NT2/D1 (cell line): ENCODE data around the gene PARD3.
"Not testable (repeated sequence)": the region's sequence is repeated elsewhere in the genome, so short reads cannot be mapped to it uniquely, and the experiment has no call there.

Experiments used
- DNase-seq: peaks from one replicate; pipeline ENCODE4 v3.0.0-alpha.2; 2011; ENCODE audit warnings: low read depth, low spot score
- H3K27me3 ChIP-seq: 2 replicates; pipeline ENCODE4 v1.6.0; 2011; ENCODE audit warnings: mild to moderate bottlenecking; ENCODE audit not compliant: insufficient read length, insufficient read depth
- H3K36me3 ChIP-seq: 2 replicates; pipeline ENCODE4 v1.6.1; 2011; ENCODE audit warnings: mild to moderate bottlenecking, low read length, mixed read lengths; ENCODE audit not compliant: insufficient read depth, insufficient read length
- H3K4me1 ChIP-seq: 2 replicates; pipeline ENCODE4 v1.5.1; 2011; ENCODE audit not compliant: insufficient read depth, insufficient read length
- H3K4me3 ChIP-seq: 2 replicates; pipeline ENCODE4 v1.5.1; 2011; ENCODE audit warnings: low read depth; ENCODE audit not compliant: insufficient read length
- H3K9ac ChIP-seq: 2 replicates; pipeline ENCODE4 v1.6.0; 2011; ENCODE audit warnings: low read depth; ENCODE audit not compliant: insufficient read length
- H3K9me3 ChIP-seq: 2 replicates; pipeline ENCODE4 v1.5.1; 2011; ENCODE audit warnings: mild to moderate bottlenecking, low read length; ENCODE audit not compliant: insufficient read depth
- SUZ12 ChIP-seq: IDR thresholded peaks from 2 replicates; pipeline ENCODE4 v1.6.1; 2011; ENCODE audit not compliant: insufficient read length, insufficient read depth; ENCODE audit errors: extremely low read depth
- YY1 ChIP-seq: IDR thresholded peaks from 2 replicates; pipeline ENCODE4 v1.6.1; 2011; ENCODE audit not compliant: insufficient read length, insufficient read depth
- ZNF274 ChIP-seq: IDR thresholded peaks from 2 replicates; pipeline ENCODE4 v1.6.1; 2011; ENCODE audit warnings: mild to moderate bottlenecking, low read depth, low read length

PARD3 gene

GRCh38 chr10:34434119-34434594, 380.9 kb downstream of the PARD3 start:
- no peaks in the 10 kb centered on the region for H3K36me3 ChIP-seq
- H3K27me3 ChIP-seq, result no peaks in the 10 kb centered on the region
- no peaks in the 10 kb centered on the region for H3K4me1 ChIP-seq
- no peaks in the 10 kb centered on the region for H3K9me3 ChIP-seq
- H3K9ac ChIP-seq, result no peak overlapping the region
- DNase-seq, result no peak
- H3K4me3 ChIP-seq, result no peak overlapping the region
- TF ChIP-seq YY1 (no peak), ZNF274 (no peak), SUZ12 (no peak)

DNA sequence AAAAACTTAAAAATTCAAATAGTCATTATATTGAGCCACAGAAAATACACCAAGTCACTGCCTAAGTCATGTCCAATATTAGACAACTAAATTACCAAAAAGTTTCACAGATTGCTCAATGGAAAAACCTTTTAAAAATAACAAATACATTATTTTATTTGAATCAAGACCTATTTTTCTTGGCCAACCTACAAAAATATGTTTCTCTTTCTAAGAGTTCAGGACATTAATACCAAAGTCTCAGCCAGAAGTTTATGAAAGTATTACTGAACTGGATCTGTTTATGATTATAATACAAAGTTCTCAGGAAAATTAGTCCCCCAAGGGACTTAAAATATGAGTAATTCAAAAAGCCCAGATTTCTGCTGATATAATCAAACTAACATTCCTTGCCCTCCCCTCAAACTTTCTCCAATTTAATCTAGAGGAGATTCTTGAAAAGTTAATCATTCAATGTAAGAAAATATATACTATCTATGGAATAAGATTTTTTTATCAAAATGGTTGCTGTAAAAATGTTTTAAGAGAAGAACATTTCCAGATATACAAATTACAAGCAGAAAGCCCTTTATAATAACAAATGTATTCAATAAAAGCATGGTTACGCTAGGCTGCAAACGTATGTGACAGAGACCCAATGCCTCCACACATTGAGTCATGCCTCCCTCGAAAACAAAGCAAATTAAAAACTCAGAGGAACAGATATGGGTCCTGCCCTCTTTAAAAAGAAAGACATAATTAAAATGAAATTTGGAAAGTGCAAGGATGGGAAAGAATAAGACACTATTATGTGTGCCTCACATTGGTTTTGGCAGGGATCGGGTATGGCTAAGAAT, 381.6 kb downstream of the PARD3 start:
- TF ChIP-seq YY1 (no peak), ZNF274 (no peak), SUZ12 (no peak)
- Histone ChIP-seq H3K4me1 (no peaks in the 10 kb centered on the region), H3K9ac (no peak overlapping the region), H3K27me3 (no peaks in the 10 kb centered on the region), H3K4me3 (no peak overlapping the region), H3K36me3 (no peaks in the 10 kb centered on the region), H3K9me3 (no peaks in the 10 kb centered on the region)
- no peak for DNase-seq

GRCh38 chr10:34432589-34432988, 382.5 kb downstream of the PARD3 start:
- Histone ChIP-seq H3K4me3 (no peak overlapping the region), H3K9me3 (peaks cover 7% of the 10 kb centered on the region; the same call in 1 of the 2 replicates), H3K9ac (no peak overlapping the region), H3K36me3 (no peaks in the 10 kb centered on the region), H3K27me3 (no peaks in the 10 kb centered on the region), H3K4me1 (no peaks in the 10 kb centered on the region)
- no peak for TF ChIP-seq SUZ12
- TF ChIP-seq YY1, result no peak
- TF ChIP-seq ZNF274, result no peak
- DNase-seq, result no peak

DNA sequence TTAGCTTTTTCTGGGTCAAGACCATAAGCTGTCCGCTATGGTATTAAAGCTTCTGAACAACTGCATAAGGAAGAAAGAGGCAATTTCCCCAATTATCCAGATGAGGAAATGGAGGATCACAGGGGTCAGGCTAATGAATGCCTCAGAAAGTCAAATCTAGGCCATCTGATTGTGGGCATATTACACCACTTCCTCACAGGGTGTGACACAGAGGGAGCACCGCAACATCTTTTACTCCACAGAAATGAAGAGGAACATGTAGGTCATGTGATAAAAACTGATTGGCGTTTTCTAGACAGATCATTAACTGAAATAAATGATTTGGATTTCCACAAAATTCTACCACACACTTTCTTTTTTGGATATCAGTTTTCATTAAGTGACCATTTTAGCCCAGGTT, 384.4 kb downstream of the PARD3 start:
- TF ChIP-seq ZNF274, result no peak
- no peak for TF ChIP-seq SUZ12
- TF ChIP-seq YY1, result no peak
- H3K4me1 ChIP-seq, result no peaks in the 10 kb centered on the region
- no peak overlapping the region for H3K4me3 ChIP-seq
- no peaks in the 10 kb centered on the region for H3K36me3 ChIP-seq
- no peaks in the 10 kb centered on the region for H3K27me3 ChIP-seq
- no peak for DNase-seq
- peaks cover 7% of the 10 kb centered on the region; the same call in 1 of the 2 replicates for H3K9me3 ChIP-seq
- no peak overlapping the region for H3K9ac ChIP-seq

- TF ChIP-seq SUZ12, result no peak
- no peak for TF ChIP-seq ZNF274
- TF ChIP-seq YY1, result no peak
- Histone ChIP-seq H3K36me3 (no peaks in the 10 kb centered on the region), H3K27me3 (no peaks in the 10 kb centered on the region), H3K4me3 (no peak overlapping the region), H3K4me1 (no peaks in the 10 kb centered on the region), H3K9me3 (peaks cover 7% of the 10 kb centered on the region; the same call in 1 of the 2 replicates), H3K9ac (no peak overlapping the region)
- no peak for DNase-seq
These were observed 386.6 kb downstream of the PARD3 start for GRCh38 chr10:34428501-34428900.

DNA sequence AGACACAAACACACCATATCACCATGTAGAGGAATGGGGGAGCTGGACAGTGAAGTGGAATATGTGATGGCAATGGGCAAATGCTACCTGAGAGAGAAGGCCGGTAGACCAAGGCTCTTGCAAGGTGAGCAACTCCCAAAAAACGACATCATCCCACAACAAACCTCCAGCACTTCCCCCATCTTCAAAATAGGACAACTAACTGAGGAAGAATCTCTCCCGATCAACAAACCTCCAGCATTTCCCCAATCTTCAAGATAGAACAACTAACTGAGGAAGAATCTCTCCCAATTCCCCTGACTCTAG, 387.2 kb downstream of the PARD3 start:
- H3K9ac ChIP-seq, result no peak overlapping the region
- TF ChIP-seq SUZ12 (no peak), ZNF274 (no peak)
- no peak overlapping the region for H3K4me3 ChIP-seq

GRCh38 chr10:34427158-34427910, 387.8 kb downstream of the PARD3 start:
- H3K27me3 ChIP-seq, H3K36me3 ChIP-seq, H3K9ac ChIP-seq, H3K4me3 ChIP-seq, H3K4me1 ChIP-seq, H3K9me3 ChIP-seq: not testable (repeated sequence)
- peak; percentile 60 for DNase-seq

More for the DNA sequence above, 387.2 kb downstream of the PARD3 start:
- Histone ChIP-seq H3K27me3 (no peaks in the 10 kb centered on the region), H3K9me3 (peaks cover 7% of the 10 kb centered on the region; the same call in 1 of the 2 replicates), H3K36me3 (no peaks in the 10 kb centered on the region), H3K4me1 (no peaks in the 10 kb centered on the region)
- no peak for DNase-seq

- H3K4me3 ChIP-seq, result not testable (repeated sequence)
These were observed 388.4 kb downstream of the PARD3 start for GRCh38 chr10:34426538-34427157.

More at GRCh38 chr10:34426538-34427157, 388.4 kb downstream of the PARD3 start:
- H3K9ac ChIP-seq, H3K36me3 ChIP-seq, H3K4me1 ChIP-seq, H3K9me3 ChIP-seq, H3K27me3 ChIP-seq, DNase-seq: not testable (repeated sequence)
